Stimulated activated CD4-positive, alpha-beta T cell treated with anti-CD3 and anti-CD28 coated beads, Interleukin-1b, Interleukin-23, amount 100 ng/mL, for 1 hour (primary cell): ENCODE measurements around the gene CEP85L.

ENCODE experiments used
- DNase-seq, 2 donors: peaks; one replicate each; pipeline ENCODE4 v3.0.0-alpha.2; 2020; ENCODE audit warnings: low read depth in 2 of 2

The CEP85L gene

GRCh38 chr6:118651282-118652050, at the start of gene CEP85L:
Gene CEP85L (minus strand): TSS chr6:118651591. CDS start chr6:118651269, 322 bp downstream.
- DNase-seq = peak; percentile 81

- DNase-seq = no peak
Measured at GRCh38 chr6:118700531-118700930, 49.1 kb upstream of the CEP85L start.

GRCh38 chr6:118697554-118697953, 46.2 kb upstream of the CEP85L start:
- DNase-seq = no peak

GRCh38 chr6:118696271-118696670, 44.9 kb upstream of the CEP85L start:
- no peak for DNase-seq

- no peak for DNase-seq
Measured at GRCh38 chr6:118693562-118693961, 42.2 kb upstream of the CEP85L start.

GRCh38 chr6:118685823-118686449, 34.5 kb upstream of the CEP85L start:
- no peak for DNase-seq

GRCh38 chr6:118683881-118684872, 32.8 kb upstream of the CEP85L start:
- no peak for DNase-seq

GRCh38 chr6:118680452-118681095, 29.2 kb upstream of the CEP85L start:
- DNase-seq = no peak

- no peak for DNase-seq
Measured at GRCh38 chr6:118679327-118679901, 28.0 kb upstream of the CEP85L start.

- DNase-seq = no peak
Measured at GRCh38 chr6:118678866-118679265, 27.5 kb upstream of the CEP85L start.

- DNase-seq = no peak
Measured at GRCh38 chr6:118677193-118677592, 25.8 kb upstream of the CEP85L start.

GRCh38 chr6:118675225-118675624, 23.8 kb upstream of the CEP85L start:
- no peak for DNase-seq

- DNase-seq = no peak
Measured at GRCh38 chr6:118674772-118675171, 23.4 kb upstream of the CEP85L start.

GRCh38 chr6:118672678-118673077, 21.3 kb upstream of the CEP85L start:
- no peak for DNase-seq

GRCh38 chr6:118669561-118669960, 18.2 kb upstream of the CEP85L start:
- no peak for DNase-seq

GRCh38 chr6:118668761-118669385, 17.5 kb upstream of the CEP85L start:
- DNase-seq = no peak

GRCh38 chr6:118667988-118668387, 16.6 kb upstream of the CEP85L start:
- no peak for DNase-seq

GRCh38 chr6:118665011-118665410, 13.6 kb upstream of the CEP85L start:
- no peak for DNase-seq

- DNase-seq = no peak
Measured at GRCh38 chr6:118663993-118664985, 12.9 kb upstream of the CEP85L start.

- DNase-seq = no peak
Measured at GRCh38 chr6:118661831-118662230, 10.4 kb upstream of the CEP85L start.
